Activated CD4-positive, alpha-beta T cell treated with anti-CD3 and anti-CD28 coated beads, Interleukin-2, amount 10 ng/mL, durations not matched to agents 7 days and 5 days (primary cell): ENCODE data around the gene HLA-DQB1. TPM values are rescaled to one million over a fixed set of nuclear protein-coding genes. Genes with fewer than 3 reads are reported as not detected.
"Not testable (repeated sequence)": the region's sequence is repeated elsewhere in the genome, so short reads cannot be mapped to it uniquely, and the experiment has no call there.

Source experiments
- CTCF ChIA-PET: fragments of 350-600 bp; sonication (Branson Sonifier 250); formaldehyde crosslinking; loops from one replicate; lab custom pipeline; 2021; ENCODE audit warnings: antibody characterized with exemption; lab: Charles Lee
- POLR2A ChIA-PET: fragments of 350-600 bp; sonication (Branson Sonifier 250); formaldehyde crosslinking; loops from one replicate; lab custom pipeline; 2021; ENCODE audit warnings: antibody characterized with exemption; lab: Charles Lee
- DNase-seq: peaks from one replicate; pipeline ENCODE4 v3.0.0-alpha.2; 2020
- H3K27ac Mint-ChIP-seq: one replicate; pipeline ENCODE4 v1.8.0; 2021; ENCODE audit warnings: mild to moderate bottlenecking, moderate library complexity, mixed read lengths
- H3K27me3 Mint-ChIP-seq: one replicate; pipeline ENCODE4 v1.8.0; 2021; ENCODE audit warnings: mixed read lengths
- H3K36me3 Mint-ChIP-seq: one replicate; pipeline ENCODE4 v1.8.0; 2021; ENCODE audit warnings: low read depth, mixed read lengths
- H3K4me1 Mint-ChIP-seq: one replicate; pipeline ENCODE4 v1.8.0; 2021; ENCODE audit warnings: mixed read lengths
- H3K4me3 Mint-ChIP-seq: one replicate; pipeline ENCODE4 v1.8.0; 2021; ENCODE audit warnings: mild to moderate bottlenecking, moderate library complexity, mixed read lengths
- H3K9me3 Mint-ChIP-seq: one replicate; pipeline ENCODE4 v1.8.0; 2021; ENCODE audit warnings: mixed read lengths
- total RNA-seq, 2 experiments: library from RNA; stranded (reverse); gene quantifications; one replicate each; pipeline ENCODE4 v1.2.3, GENCODE V29; 2021

The HLA-DQB1 gene
- total RNA-seq, 2 experiments from 2014 or later, result 24.1 to 26.0 TPM

DNA sequence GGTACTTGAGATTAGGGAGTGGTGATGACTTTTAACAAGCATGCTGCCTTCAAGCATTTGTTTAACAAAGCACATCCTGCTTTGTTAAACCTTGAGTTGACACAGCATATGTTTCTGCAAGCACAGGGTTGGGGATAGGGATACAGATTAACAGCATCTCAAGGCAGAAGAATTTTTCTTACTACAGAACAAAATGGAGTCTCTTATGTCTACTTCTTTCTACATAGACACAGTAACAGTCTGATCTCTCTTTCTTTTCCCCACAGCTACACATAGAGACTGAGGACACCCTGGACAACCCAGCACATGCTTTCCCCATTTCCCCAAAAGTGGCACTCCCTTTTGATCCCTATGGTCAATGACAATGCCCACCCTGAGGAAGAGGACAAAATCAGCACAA is 8.6 kb downstream of the HLA-DQB1 start:
- H3K36me3 Mint-ChIP-seq, H3K9me3 Mint-ChIP-seq, POLR2A ChIA-PET, H3K27ac Mint-ChIP-seq, H3K4me3 Mint-ChIP-seq, H3K27me3 Mint-ChIP-seq, CTCF ChIA-PET, DNase-seq: not testable (repeated sequence)
- H3K4me1 Mint-ChIP-seq, result peaks cover 18% of the 10 kb centered on the region

DNA sequence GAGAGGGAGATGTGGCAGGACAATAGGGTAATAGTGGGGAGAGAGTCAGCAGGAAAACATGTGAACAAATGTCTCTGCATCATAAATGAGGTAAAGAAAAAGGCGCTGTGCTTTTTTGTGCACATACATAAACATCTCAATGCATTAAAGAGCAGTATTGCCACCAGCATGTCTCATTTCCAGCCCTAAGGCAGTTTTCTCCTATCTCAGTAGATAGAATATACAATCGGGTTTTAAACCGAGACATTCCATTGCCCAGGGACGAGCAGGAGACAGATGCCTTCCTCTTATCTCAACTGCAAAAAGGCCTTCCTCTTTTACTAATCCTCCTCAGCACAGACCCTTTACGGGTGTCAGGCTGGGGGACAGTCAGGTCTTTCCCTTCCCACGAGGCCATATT is 9.1 kb downstream of the HLA-DQB1 start:
- H3K9me3 Mint-ChIP-seq, H3K27me3 Mint-ChIP-seq, CTCF ChIA-PET, DNase-seq, H3K4me3 Mint-ChIP-seq, POLR2A ChIA-PET, H3K27ac Mint-ChIP-seq, H3K36me3 Mint-ChIP-seq: not testable (repeated sequence)
- H3K4me1 Mint-ChIP-seq, result peaks cover 18% of the 10 kb centered on the region

DNA sequence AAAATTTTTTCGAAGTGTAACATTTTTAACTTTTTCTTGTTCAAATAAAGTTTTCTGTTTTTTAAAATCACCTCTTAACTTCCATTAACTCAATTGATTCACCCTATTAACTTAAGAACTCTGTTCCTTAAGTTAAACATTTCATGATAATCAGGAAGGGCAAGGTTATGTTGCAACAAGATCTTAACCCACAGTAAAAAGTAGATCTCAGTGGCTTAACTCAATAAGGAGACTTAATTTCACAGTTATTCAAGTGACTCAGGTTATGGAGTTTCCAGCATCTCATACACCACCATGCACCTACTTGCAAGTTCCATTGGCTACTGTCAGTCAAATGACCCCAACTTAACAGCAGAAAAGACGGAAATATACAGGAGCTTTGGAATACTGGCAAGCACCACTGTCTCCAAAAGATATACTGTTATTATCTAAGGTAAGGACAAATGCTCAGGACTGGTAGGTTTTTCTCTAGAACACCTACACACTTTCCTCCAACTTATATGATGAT is 11.2 kb downstream of the HLA-DQB1 start:
- H3K27ac Mint-ChIP-seq, result no peak overlapping the region

GRCh38 chr6:32645047-32645703 is 21.3 kb downstream of the HLA-DQB1 start:
- H3K27ac Mint-ChIP-seq, result no peak overlapping the region
- H3K9me3 Mint-ChIP-seq, result no peaks in the 10 kb centered on the region
- ChIA-PET POLR2A (no interaction called here), CTCF (no interaction called here)
- H3K4me3 Mint-ChIP-seq, result no peak overlapping the region
- DNase-seq, result no peak
- H3K4me1 Mint-ChIP-seq, result peaks cover 18% of the 10 kb centered on the region
- H3K36me3 Mint-ChIP-seq, result no peaks in the 10 kb centered on the region
- peaks cover 19% of the 10 kb centered on the region for H3K27me3 Mint-ChIP-seq

More for the DNA sequence above, 11.2 kb downstream of the HLA-DQB1 start:
- DNase-seq, result no peak
- peaks cover 4% of the 10 kb centered on the region for H3K9me3 Mint-ChIP-seq
- no peaks in the 10 kb centered on the region for H3K27me3 Mint-ChIP-seq
- H3K4me3 Mint-ChIP-seq, result no peak overlapping the region
- peaks cover 11% of the 10 kb centered on the region for H3K4me1 Mint-ChIP-seq
- H3K36me3 Mint-ChIP-seq, result peaks cover 6% of the 10 kb centered on the region
- CTCF ChIA-PET, result no interaction called here
- POLR2A ChIA-PET, result no interaction called here

GRCh38 chr6:32643904-32644303 is 22.6 kb downstream of the HLA-DQB1 start:
- DNase-seq, result no peak
- Mint-ChIP-seq H3K27ac (no peak overlapping the region), H3K9me3 (no peaks in the 10 kb centered on the region), H3K36me3 (no peaks in the 10 kb centered on the region), H3K4me1 (peaks cover 18% of the 10 kb centered on the region), H3K27me3 (peaks cover 14% of the 10 kb centered on the region), H3K4me3 (no peak overlapping the region)
- POLR2A ChIA-PET, result no interaction called here
- CTCF ChIA-PET, result interaction anchor here (2.2 kb wide), 1 partner anchor 48 kb away, joined by 5 read pairs; no protein-coding TSS in a partner anchor

GRCh38 chr6:32642720-32643106 is 23.7 kb downstream of the HLA-DQB1 start:
- peaks cover 18% of the 10 kb centered on the region for H3K4me1 Mint-ChIP-seq
- peak overlapping the region; percentile 55 for H3K27ac Mint-ChIP-seq
- DNase-seq, result no peak
- H3K4me3 Mint-ChIP-seq, result no peak overlapping the region
- no peaks in the 10 kb centered on the region for H3K36me3 Mint-ChIP-seq
- POLR2A ChIA-PET, result no interaction called here
- CTCF ChIA-PET, result interaction anchor here (2.2 kb wide), 1 partner anchor 49 kb away, joined by 5 read pairs; no protein-coding TSS in a partner anchor
- H3K9me3 Mint-ChIP-seq, result no peaks in the 10 kb centered on the region
- H3K27me3 Mint-ChIP-seq, result peaks cover 7% of the 10 kb centered on the region

GRCh38 chr6:32641785-32642719 is 24.4 kb downstream of the HLA-DQB1 start:
- H3K9me3 Mint-ChIP-seq, POLR2A ChIA-PET, H3K4me3 Mint-ChIP-seq, DNase-seq, H3K27me3 Mint-ChIP-seq, H3K36me3 Mint-ChIP-seq: not testable (repeated sequence)
- Mint-ChIP-seq H3K4me1 (peaks cover 18% of the 10 kb centered on the region), H3K27ac (peak overlapping the region; percentile 55)
- CTCF ChIA-PET, result interaction anchor here (2.2 kb wide), 1 partner anchor 50 kb away, joined by 5 read pairs; no protein-coding TSS in a partner anchor

DNA sequence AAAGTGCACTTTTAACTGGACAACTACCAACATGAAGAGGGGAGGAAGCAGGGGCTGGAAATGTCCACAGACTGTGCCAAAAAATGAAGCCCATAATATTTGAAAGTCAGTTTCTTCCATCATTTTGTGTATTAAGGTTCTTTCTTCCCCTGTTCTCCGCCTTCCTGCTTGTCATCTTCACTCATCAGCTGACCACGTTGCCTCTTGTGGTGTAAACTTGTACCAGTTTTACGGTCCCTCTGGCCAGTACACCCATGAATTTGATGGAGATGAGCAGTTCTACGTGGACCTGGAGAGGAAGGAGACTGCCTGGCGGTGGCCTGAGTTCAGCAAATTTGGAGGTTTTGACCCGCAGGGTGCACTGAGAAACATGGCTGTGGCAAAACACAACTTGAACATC is 25.3 kb downstream of the HLA-DQB1 start:
- H3K27ac Mint-ChIP-seq, result no peak overlapping the region
- no peaks in the 10 kb centered on the region for H3K9me3 Mint-ChIP-seq
- no peak overlapping the region for H3K4me3 Mint-ChIP-seq
- peaks cover 18% of the 10 kb centered on the region for H3K4me1 Mint-ChIP-seq
- H3K27me3 Mint-ChIP-seq, result peaks cover 9% of the 10 kb centered on the region
- no peaks in the 10 kb centered on the region for H3K36me3 Mint-ChIP-seq
- no peak for DNase-seq
- ChIA-PET CTCF (no interaction called here), POLR2A (no interaction called here)

- ChIA-PET CTCF (no interaction called here), POLR2A (no interaction called here)
- Mint-ChIP-seq H3K36me3 (no peaks in the 10 kb centered on the region), H3K27me3 (peaks cover 18% of the 10 kb centered on the region), H3K4me1 (peaks cover 18% of the 10 kb centered on the region), H3K9me3 (no peaks in the 10 kb centered on the region), H3K27ac (no peak overlapping the region), H3K4me3 (no peak overlapping the region)
- DNase-seq, result no peak
Measured at GRCh38 chr6:32639440-32640394, 26.7 kb downstream of the HLA-DQB1 start.

GRCh38 chr6:32638532-32639219 is 27.8 kb downstream of the HLA-DQB1 start:
- Mint-ChIP-seq H3K27me3 (peaks cover 19% of the 10 kb centered on the region), H3K36me3 (no peaks in the 10 kb centered on the region), H3K4me1 (peaks cover 21% of the 10 kb centered on the region), H3K9me3 (no peaks in the 10 kb centered on the region), H3K4me3 (no peak overlapping the region), H3K27ac (no peak overlapping the region)
- ChIA-PET CTCF (no interaction called here), POLR2A (no interaction called here)
- DNase-seq, result no peak

DNA sequence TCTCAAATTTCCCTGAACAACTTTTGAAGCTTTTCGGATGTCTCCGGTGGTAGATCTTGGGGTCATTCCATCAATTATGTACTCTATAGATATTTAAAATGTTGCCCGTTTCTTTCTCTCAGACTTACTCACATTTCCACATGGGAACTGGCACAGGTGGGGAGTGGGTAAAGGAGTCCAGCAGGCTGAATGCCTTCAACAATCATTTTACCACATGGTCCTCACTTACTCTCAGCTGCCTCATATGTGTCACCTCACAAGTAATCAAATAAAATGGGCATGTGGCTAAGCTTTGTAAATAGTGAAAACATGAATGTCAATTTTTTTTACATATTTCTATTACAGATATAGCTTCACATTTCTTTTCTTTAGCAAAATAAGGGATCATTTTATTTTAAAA is 28.6 kb downstream of the HLA-DQB1 start:
- ChIA-PET CTCF (interaction anchor here (0.6 to 0.9 kb wide), 2 partner anchors 10 to 241 kb away, joined by 4 to 5 read pairs; no protein-coding TSS in a partner anchor), POLR2A (no interaction called here)
- Mint-ChIP-seq H3K36me3 (no peaks in the 10 kb centered on the region), H3K27me3 (peaks cover 19% of the 10 kb centered on the region), H3K4me1 (peaks cover 18% of the 10 kb centered on the region), H3K27ac (no peak overlapping the region), H3K9me3 (no peaks in the 10 kb centered on the region), H3K4me3 (no peak overlapping the region)
- DNase-seq, result no peak
